Measurements from ENCODE around the gene DDB1. TPM values are rescaled to one million over a fixed set of nuclear protein-coding genes. Genes with fewer than 3 reads are reported as not detected.

DDB1 gene
- total RNA-seq, 1 donor from 2014 or later = 215 TPM

DNA sequence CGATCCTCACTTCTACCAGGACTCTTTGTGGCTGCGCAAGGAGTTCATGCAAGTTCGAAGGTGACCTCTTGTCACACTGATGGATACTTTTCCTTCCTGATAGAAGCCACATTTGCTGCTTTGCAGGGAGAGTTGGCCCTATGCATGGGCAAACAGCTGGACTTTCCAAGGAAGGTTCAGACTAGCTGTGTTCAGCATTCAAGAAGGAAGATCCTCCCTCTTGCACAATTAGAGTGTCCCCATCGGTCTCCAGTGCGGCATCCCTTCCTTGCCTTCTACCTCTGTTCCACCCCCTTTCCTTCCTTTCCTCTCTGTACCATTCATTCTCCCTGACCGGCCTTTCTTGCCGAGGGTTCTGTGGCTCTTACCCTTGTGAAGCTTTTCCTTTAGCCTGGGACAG lies 35.7 kb upstream of the DDB1 start:
- Histone ChIP-seq H3K9ac (ENCODE audit: low read depth in 1 of 3, low read length in 3 of 3) (no peak overlapping the region), H3K9me3 (ENCODE audit: control insufficient read depth in 3 of 3, low read length in 3 of 3) (no peaks in the 10 kb centered on the region), H3K27ac (ENCODE audit: low read depth, low read length) (no peak overlapping the region), H3K27me3 (ENCODE audit: control insufficient read depth in 3 of 3, insufficient read depth in 3 of 3, low read length in 3 of 3) (no peaks in the 10 kb centered on the region), H3K4me1 (ENCODE audit: control insufficient read depth in 3 of 3, insufficient read depth in 3 of 3, low read length in 3 of 3) (peaks cover 0 to 17% (median 8%) of the 10 kb centered on the region in 3 donors), H3K36me3 (ENCODE audit: control insufficient read depth in 3 of 3, insufficient read depth in 3 of 3, low read length in 3 of 3) (peaks cover 45 to 58% (median 57%) of the 10 kb centered on the region in 3 donors), H3K4me3 (ENCODE audit: low read length in 3 of 3) (no peak overlapping the region)

DNA sequence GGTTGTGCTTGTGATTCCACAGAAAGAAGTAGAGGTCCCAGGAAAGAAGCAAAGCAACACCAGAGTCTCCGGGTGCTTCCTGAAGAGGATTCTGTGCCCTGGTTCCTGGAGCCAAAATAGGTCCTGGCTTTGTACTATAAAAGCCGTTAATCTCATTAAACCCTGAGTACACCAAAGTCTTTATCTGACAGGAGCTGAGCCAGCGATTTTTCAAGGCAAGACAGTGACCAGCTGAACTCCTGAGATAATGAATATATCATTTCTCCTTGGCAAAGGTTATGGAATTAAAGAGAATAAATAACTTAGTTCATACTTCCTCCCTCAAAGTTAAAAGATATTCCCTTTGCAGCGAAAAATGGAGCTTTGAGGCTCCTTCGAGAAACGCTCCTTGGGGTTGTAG lies 34.5 kb upstream of the DDB1 start:
- no peaks in the 10 kb centered on the region for H3K9me3 ChIP-seq (ENCODE audit: control insufficient read depth in 3 of 3, low read length in 3 of 3)
- peaks cover 11 to 25% (median 18%) of the 10 kb centered on the region in 3 donors for H3K4me1 ChIP-seq (ENCODE audit: control insufficient read depth in 3 of 3, insufficient read depth in 3 of 3, low read length in 3 of 3)
- no peak overlapping the region for H3K9ac ChIP-seq (ENCODE audit: low read depth in 1 of 3, low read length in 3 of 3)
- H3K36me3 ChIP-seq (ENCODE audit: control insufficient read depth in 3 of 3, insufficient read depth in 3 of 3, low read length in 3 of 3) = peaks cover 45 to 61% (median 55%) of the 10 kb centered on the region in 3 donors
- H3K27me3 ChIP-seq (ENCODE audit: control insufficient read depth in 3 of 3, insufficient read depth in 3 of 3, low read length in 3 of 3) = no peaks in the 10 kb centered on the region
- no peak overlapping the region for H3K27ac ChIP-seq (ENCODE audit: low read depth, low read length)
- no peak overlapping the region for H3K4me3 ChIP-seq (ENCODE audit: low read length in 3 of 3)

DNA sequence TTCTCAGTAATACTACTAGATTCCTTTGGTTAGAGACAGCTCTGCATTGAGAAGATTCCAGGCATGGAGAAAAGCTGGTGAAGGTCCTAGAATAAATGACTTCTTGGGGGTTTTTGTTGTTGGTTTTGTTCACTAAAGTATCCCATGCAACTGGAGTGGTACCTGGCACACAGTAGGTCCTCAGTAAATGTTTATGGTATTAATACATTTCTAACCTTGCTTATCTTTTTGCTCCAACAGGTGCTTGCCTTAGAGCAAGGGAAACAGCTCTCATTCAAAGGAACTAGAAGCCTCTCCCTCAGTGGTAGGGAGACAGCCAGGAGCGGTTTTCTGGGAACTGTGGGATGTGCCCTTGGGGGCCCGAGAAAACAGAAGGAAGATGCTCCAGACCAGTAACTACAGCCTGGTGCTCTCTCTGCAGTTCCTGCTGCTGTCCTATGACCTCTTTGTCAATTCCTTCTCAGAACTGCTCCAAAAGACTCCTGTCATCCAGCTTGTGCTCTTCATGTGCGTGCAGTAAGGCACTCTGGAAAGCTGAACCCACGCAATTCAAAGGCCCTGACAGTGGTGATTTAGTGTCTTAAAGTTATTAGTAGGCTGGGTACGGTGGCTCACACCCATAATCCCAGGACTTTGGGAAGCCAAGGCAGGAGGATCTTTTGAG lies 31.2 kb upstream of the DDB1 start:
- Histone ChIP-seq H3K27me3 (ENCODE audit: control insufficient read depth in 3 of 3, insufficient read depth in 3 of 3, low read length in 3 of 3) (no peaks in the 10 kb centered on the region), H3K9me3 (ENCODE audit: control insufficient read depth in 3 of 3, low read length in 3 of 3) (no peaks in the 10 kb centered on the region), H3K9ac (ENCODE audit: low read depth in 1 of 3, low read length in 3 of 3) (no peak overlapping the region), H3K36me3 (ENCODE audit: control insufficient read depth in 3 of 3, insufficient read depth in 3 of 3, low read length in 3 of 3) (peaks cover 35 to 45% (median 42%) of the 10 kb centered on the region in 3 donors), H3K4me3 (ENCODE audit: low read length in 3 of 3) (no peak overlapping the region), H3K27ac (ENCODE audit: low read depth, low read length) (no peak overlapping the region), H3K4me1 (ENCODE audit: control insufficient read depth in 3 of 3, insufficient read depth in 3 of 3, low read length in 3 of 3) (peaks cover 19 to 30% (median 29%) of the 10 kb centered on the region in 3 donors)

DNA sequence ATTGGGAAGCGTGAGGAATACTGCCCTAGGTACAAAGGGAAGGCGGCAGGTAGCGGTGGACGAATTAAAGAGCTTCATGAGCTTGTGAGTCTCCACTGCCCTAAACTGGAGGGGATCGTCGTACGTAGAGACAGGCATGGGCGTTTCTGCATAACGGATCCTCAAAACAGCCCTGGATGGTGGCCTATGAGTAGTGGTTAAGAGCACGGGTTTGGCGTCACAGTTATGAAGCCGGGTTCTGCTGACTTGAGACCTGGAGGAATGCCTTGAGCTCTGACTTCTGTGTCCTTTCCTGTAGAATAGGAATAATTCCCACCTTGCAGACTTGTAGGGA lies 29.6 kb upstream of the DDB1 start:
- H3K36me3 ChIP-seq (ENCODE audit: control insufficient read depth in 3 of 3, insufficient read depth in 3 of 3, low read length in 3 of 3) = peaks cover 21 to 31% (median 27%) of the 10 kb centered on the region in 3 donors

DNA sequence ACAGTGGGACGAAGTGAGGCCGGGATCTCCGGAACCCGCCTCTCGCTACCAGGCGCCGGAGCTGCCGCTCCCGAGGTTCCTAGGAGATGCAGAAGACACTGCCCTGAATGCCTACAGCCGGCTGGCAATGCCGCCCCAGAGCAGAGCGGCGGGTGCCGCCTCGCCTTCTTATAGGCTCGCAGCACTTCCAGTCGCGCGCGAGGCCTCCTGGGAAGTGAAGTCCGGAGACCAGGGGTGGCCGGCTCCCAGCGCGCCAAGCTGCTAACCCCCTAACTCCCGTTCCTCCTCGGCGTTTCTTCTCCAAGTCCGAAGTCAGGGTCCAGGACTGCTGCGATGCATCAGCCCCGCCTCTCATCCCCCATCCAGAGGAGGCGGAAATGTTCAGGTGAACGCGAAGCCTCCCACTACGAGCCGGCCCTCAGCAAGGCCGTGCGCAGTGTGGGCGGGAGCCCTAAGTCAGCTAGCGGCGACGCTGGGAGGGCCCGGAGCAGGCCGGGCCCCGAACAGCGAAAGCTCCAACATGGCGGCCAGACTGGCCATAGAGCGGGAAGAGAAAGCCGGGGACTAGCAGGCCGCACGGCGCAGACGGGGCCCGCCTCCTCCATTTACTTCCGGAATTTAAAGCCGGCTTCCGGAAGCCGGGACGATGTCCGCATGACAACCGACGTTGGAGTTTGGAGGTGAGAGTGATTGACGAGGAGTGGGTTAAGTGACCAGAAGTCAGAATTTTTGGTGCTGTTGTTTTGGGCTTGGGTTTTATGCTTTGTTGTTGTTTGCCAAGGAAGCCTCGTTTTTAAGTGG lies 29.0 kb upstream of the DDB1 start, which contains the start of the genes CYB561A3 and TMEM138:
Gene CYB561A3, minus strand, starts transcription at position 142 of the 801 bp plus-strand sequence. CDS start 5,169 bp downstream, outside the sequence.
Gene TMEM138, plus strand, starts transcription at position 634 of the 801 bp plus-strand sequence. CDS start 2,017 bp downstream, outside the sequence.
- Histone ChIP-seq H3K9me3 (ENCODE audit: control insufficient read depth in 3 of 3, low read length in 3 of 3) (no peaks in the 10 kb centered on the region), H3K27me3 (ENCODE audit: control insufficient read depth in 3 of 3, insufficient read depth in 3 of 3, low read length in 3 of 3) (no peaks in the 10 kb centered on the region), H3K36me3 (ENCODE audit: control insufficient read depth in 3 of 3, insufficient read depth in 3 of 3, low read length in 3 of 3) (peaks cover 15 to 25% (median 24%) of the 10 kb centered on the region in 3 donors), H3K4me3 (ENCODE audit: low read length in 3 of 3) (peak within 1 kb of the TSS; percentile 92 to 99 (median 98)), H3K4me1 (ENCODE audit: control insufficient read depth in 3 of 3, insufficient read depth in 3 of 3, low read length in 3 of 3) (peaks cover 19 to 30% (median 26%) of the 10 kb centered on the region in 3 donors), H3K27ac (ENCODE audit: low read depth, low read length) (peak within 1 kb of the TSS; percentile 96), H3K9ac (ENCODE audit: low read depth in 1 of 3, low read length in 3 of 3) (peak within 1 kb of the TSS; percentile 92 to 100 (median 98))

More for the DNA sequence above, 29.6 kb upstream of the DDB1 start:
- peak overlapping the region; percentile 96 for H3K27ac ChIP-seq (ENCODE audit: low read depth, low read length)
- H3K4me1 ChIP-seq (ENCODE audit: control insufficient read depth in 3 of 3, insufficient read depth in 3 of 3, low read length in 3 of 3) = peaks cover 19 to 30% (median 26%) of the 10 kb centered on the region in 3 donors
- H3K4me3 ChIP-seq (ENCODE audit: low read length in 3 of 3) = peak overlapping the region; percentile 92 to 99 (median 98)
- peak overlapping the region; percentile 92 to 100 (median 98) for H3K9ac ChIP-seq (ENCODE audit: low read depth in 1 of 3, low read length in 3 of 3)
- no peaks in the 10 kb centered on the region for H3K9me3 ChIP-seq (ENCODE audit: control insufficient read depth in 3 of 3, low read length in 3 of 3)
- no peaks in the 10 kb centered on the region for H3K27me3 ChIP-seq (ENCODE audit: control insufficient read depth in 3 of 3, insufficient read depth in 3 of 3, low read length in 3 of 3)

DNA sequence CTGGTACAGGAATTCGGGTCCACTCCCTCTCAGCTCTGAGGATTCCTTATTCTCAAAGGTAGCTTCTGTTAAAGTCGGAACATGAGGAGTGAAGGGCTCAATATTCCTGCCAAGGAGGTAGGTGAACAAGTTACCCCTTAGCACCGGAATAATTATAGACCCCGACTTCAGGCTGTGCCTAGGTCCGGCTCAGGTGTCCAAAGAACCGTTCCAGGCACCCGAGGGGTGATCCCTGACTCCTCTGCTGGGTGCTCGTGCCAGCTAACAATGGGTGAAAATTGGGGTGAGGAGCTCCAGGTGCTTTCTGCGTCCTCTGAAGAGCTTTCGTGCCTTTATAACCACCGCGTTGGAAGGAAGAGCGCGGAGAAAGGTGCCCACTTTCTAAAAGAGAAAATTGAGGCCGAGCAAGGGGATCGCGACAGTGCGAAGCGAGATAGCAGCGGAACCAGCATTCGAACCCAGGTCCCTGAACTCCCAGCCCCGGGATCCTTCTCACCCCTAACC lies 28.4 kb upstream of the DDB1 start:
- Histone ChIP-seq H3K9me3 (ENCODE audit: control insufficient read depth in 3 of 3, low read length in 3 of 3) (no peaks in the 10 kb centered on the region), H3K36me3 (ENCODE audit: control insufficient read depth in 3 of 3, insufficient read depth in 3 of 3, low read length in 3 of 3) (peaks cover 12 to 20% (median 18%) of the 10 kb centered on the region in 3 donors), H3K27ac (ENCODE audit: low read depth, low read length) (peak overlapping the region; percentile 96), H3K4me1 (ENCODE audit: control insufficient read depth in 3 of 3, insufficient read depth in 3 of 3, low read length in 3 of 3) (peaks cover 19 to 30% (median 26%) of the 10 kb centered on the region in 3 donors), H3K4me3 (ENCODE audit: low read length in 3 of 3) (peak overlapping the region; percentile 92 to 99 (median 98)), H3K27me3 (ENCODE audit: control insufficient read depth in 3 of 3, insufficient read depth in 3 of 3, low read length in 3 of 3) (no peaks in the 10 kb centered on the region), H3K9ac (ENCODE audit: low read depth in 1 of 3, low read length in 3 of 3) (peak overlapping the region; percentile 92 to 100 (median 98))

GRCh38 chr11:61359516-61359915 lies 26.6 kb upstream of the DDB1 start:
- Histone ChIP-seq H3K9me3 (ENCODE audit: control insufficient read depth in 3 of 3, low read length in 3 of 3) (no peaks in the 10 kb centered on the region), H3K4me3 (ENCODE audit: low read length in 3 of 3) (no peak overlapping the region), H3K27ac (ENCODE audit: low read depth, low read length) (peak overlapping the region; percentile 96), H3K4me1 (ENCODE audit: control insufficient read depth in 3 of 3, insufficient read depth in 3 of 3, low read length in 3 of 3) (peaks cover 19 to 30% (median 26%) of the 10 kb centered on the region in 3 donors), H3K36me3 (ENCODE audit: control insufficient read depth in 3 of 3, insufficient read depth in 3 of 3, low read length in 3 of 3) (peaks cover 7 to 16% (median 10%) of the 10 kb centered on the region in 3 donors), H3K9ac (ENCODE audit: low read depth in 1 of 3, low read length in 3 of 3) (peak overlapping the region in 2 of 3 donors; percentile 0 to 33), H3K27me3 (ENCODE audit: control insufficient read depth in 3 of 3, insufficient read depth in 3 of 3, low read length in 3 of 3) (no peaks in the 10 kb centered on the region)

DNA sequence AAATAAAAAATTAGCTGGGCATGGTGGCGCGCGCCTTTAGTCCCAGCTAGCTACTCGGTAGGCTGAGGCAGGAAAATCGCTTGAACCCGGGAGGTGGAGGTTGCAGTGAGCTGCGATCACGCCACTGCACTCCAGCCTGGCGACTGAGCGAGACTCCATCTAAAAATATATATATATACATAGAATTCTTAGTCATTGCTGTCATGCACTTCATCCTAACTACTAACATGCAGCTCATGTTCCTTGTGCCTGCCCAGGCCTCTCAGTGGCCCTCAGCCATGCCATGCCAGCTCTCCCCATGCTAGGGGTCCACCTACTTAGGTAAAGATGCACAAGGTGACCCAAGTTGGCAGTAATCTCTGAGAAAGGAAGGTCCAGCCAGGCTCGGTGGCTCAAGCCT lies 25.7 kb upstream of the DDB1 start:
- Histone ChIP-seq H3K4me3 (ENCODE audit: low read length in 3 of 3) (no peak overlapping the region), H3K9ac (ENCODE audit: low read depth in 1 of 3, low read length in 3 of 3) (no peak overlapping the region), H3K27me3 (ENCODE audit: control insufficient read depth in 3 of 3, insufficient read depth in 3 of 3, low read length in 3 of 3) (no peaks in the 10 kb centered on the region), H3K9me3 (ENCODE audit: control insufficient read depth in 3 of 3, low read length in 3 of 3) (no peaks in the 10 kb centered on the region), H3K27ac (ENCODE audit: low read depth, low read length) (no peak overlapping the region), H3K36me3 (ENCODE audit: control insufficient read depth in 3 of 3, insufficient read depth in 3 of 3, low read length in 3 of 3) (peaks cover 7 to 13% (median 8%) of the 10 kb centered on the region in 3 donors), H3K4me1 (ENCODE audit: control insufficient read depth in 3 of 3, insufficient read depth in 3 of 3, low read length in 3 of 3) (peaks cover 18 to 30% (median 26%) of the 10 kb centered on the region in 3 donors)

- H3K9me3 ChIP-seq (ENCODE audit: control insufficient read depth in 3 of 3, low read length in 3 of 3) = no peaks in the 10 kb centered on the region
- H3K27me3 ChIP-seq (ENCODE audit: control insufficient read depth in 3 of 3, insufficient read depth in 3 of 3, low read length in 3 of 3) = no peaks in the 10 kb centered on the region
- H3K36me3 ChIP-seq (ENCODE audit: control insufficient read depth in 3 of 3, insufficient read depth in 3 of 3, low read length in 3 of 3) = peaks cover 14 to 18% (median 14%) of the 10 kb centered on the region in 3 donors
- H3K9ac ChIP-seq (ENCODE audit: low read depth in 1 of 3, low read length in 3 of 3) = no peak overlapping the region
- H3K4me3 ChIP-seq (ENCODE audit: low read length in 3 of 3) = no peak overlapping the region
- H3K27ac ChIP-seq (ENCODE audit: low read depth, low read length) = no peak overlapping the region
- H3K4me1 ChIP-seq (ENCODE audit: control insufficient read depth in 3 of 3, insufficient read depth in 3 of 3, low read length in 3 of 3) = peaks cover 12 to 23% (median 21%) of the 10 kb centered on the region in 3 donors
Measured at GRCh38 chr11:61357894-61358239, 25.0 kb upstream of the DDB1 start.

Data from skeletal muscle tissue (tissue), 4 donors.